GM21717 (cell line): ENCODE results near the gene SFXN4.

Source experiments
- ATAC-seq: cut with Tn5 transposase; IDR thresholded peaks from one replicate; pipeline ENCODE4 v1.9.1; 2021; ENCODE audit warnings: mild to moderate bottlenecking, moderate library complexity; ENCODE audit not compliant: unreplicated experiment

The SFXN4 gene

GRCh38 chr10:119165171-119166117, at the start of gene SFXN4:
Gene SFXN4 (minus strand): TSS chr10:119165714. CDS start chr10:119165647, 67 bp downstream.
- ATAC-seq: peak; percentile 88

GRCh38 chr10:119211625-119212441, 46.3 kb upstream of the SFXN4 start:
- no peak for ATAC-seq

- ATAC-seq: no peak
These were observed 45.7 kb upstream of the SFXN4 start for GRCh38 chr10:119211176-119211575.

- no peak for ATAC-seq
These were observed 45.1 kb upstream of the SFXN4 start for GRCh38 chr10:119210633-119211032.

GRCh38 chr10:119209736-119210355, 44.3 kb upstream of the SFXN4 start:
- no peak for ATAC-seq

GRCh38 chr10:119209035-119209735, 43.7 kb upstream of the SFXN4 start:
- ATAC-seq: no peak

- no peak for ATAC-seq
These were observed 43.0 kb upstream of the SFXN4 start for GRCh38 chr10:119208553-119208940.

- ATAC-seq: peak; percentile 12
These were observed 42.4 kb upstream of the SFXN4 start for GRCh38 chr10:119207713-119208552.

- ATAC-seq: peak; percentile 71
These were observed 41.8 kb upstream of the SFXN4 start, which contains the start of gene GRK5 for GRCh38 chr10:119207366-119207666. Gene GRK5 (plus strand): TSS chr10:119207571. CDS start chr10:119207918, 347 bp downstream.

- ATAC-seq: peak; percentile 49
These were observed 41.3 kb upstream of the SFXN4 start for GRCh38 chr10:119206603-119207365.

GRCh38 chr10:119205894-119206602, 40.5 kb upstream of the SFXN4 start:
- ATAC-seq: peak; percentile 25

GRCh38 chr10:119203006-119203405, 37.5 kb upstream of the SFXN4 start:
- ATAC-seq: no peak

- no peak for ATAC-seq
These were observed 35.7 kb upstream of the SFXN4 start for GRCh38 chr10:119201233-119201632.

GRCh38 chr10:119199231-119199992, 33.9 kb upstream of the SFXN4 start:
- no peak for ATAC-seq

GRCh38 chr10:119198438-119198837, 32.9 kb upstream of the SFXN4 start:
- no peak for ATAC-seq

GRCh38 chr10:119197921-119198320, 32.4 kb upstream of the SFXN4 start:
- ATAC-seq: no peak

- ATAC-seq: no peak
These were observed 26.4 kb upstream of the SFXN4 start for GRCh38 chr10:119191881-119192280.
